Measurements from ENCODE around the gene PHLPP2.

GRCh38 chr16:71754652-71755051, 30.2 kb upstream of the PHLPP2 start:
- no peak for TF ChIP-seq CTCF (IDR thresholded peaks at IDR 0.05; ENCODE audit: low read length)
- TF ChIP-seq EZH2 (IDR thresholded peaks at IDR 0.05; ENCODE audit: borderline replicate concordance, low read length) = no peak

All from OCI-LY1 (cell line).